K562 (cell line): ENCODE results near the gene AKIRIN1. TPM values are rescaled to one million over a fixed set of nuclear protein-coding genes. Genes with fewer than 3 reads are reported as not detected.

Experiments
- CAMTA2 ChIP-seq: fragments of 250-450 bp; sonication (Bioruptor Pico); conservative IDR thresholded peaks from 2 replicates; pipeline ENCODE4 v1.5.1; 2022
- ESRRB ChIP-seq: fragments of 250-450 bp; sonication (Bioruptor Pico); IDR thresholded peaks from 2 replicates; pipeline ENCODE4 v1.5.0; 2020; ENCODE audit warnings: mild to moderate bottlenecking, moderate library complexity, borderline replicate concordance
- HLTF ChIP-seq: fragments of 450-650 bp; IDR thresholded peaks from 2 replicates; pipeline ENCODE4 v1.6.1; 2016
- ILK ChIP-seq: fragments of 450-650 bp; IDR thresholded peaks from 2 replicates; pipeline ENCODE4 v1.6.1; 2016; ENCODE audit warnings: missing genetic modification characterization, low read depth, mild to moderate bottlenecking, missing compliant biosample characterization, moderate library complexity, borderline replicate concordance
- KDM4B ChIP-seq, 2 experiments: fragments of 450-650 bp in 1 of 2; sonication (generic) in 1 of 2; IDR thresholded peaks; 2 replicates each; pipeline ENCODE4 v1.6.1; 2016 to 2017; ENCODE audit warnings: borderline replicate concordance in 2 of 2, antibody characterized with exemption in 1 of 2, low read depth in 1 of 2, mild to moderate bottlenecking in 1 of 2
- NCOA2 ChIP-seq, 2 experiments: fragments of 450-650 bp; IDR thresholded peaks; 2 replicates each; pipeline ENCODE4 v1.6.1; 2018; ENCODE audit warnings: mild to moderate bottlenecking in 2 of 2, moderate library complexity in 1 of 2; ENCODE audit not compliant: partially characterized antibody in 2 of 2
- PCBP2 ChIP-seq: fragments of 200-400 bp; formaldehyde crosslinking; IDR thresholded peaks from 2 replicates; pipeline ENCODE4 v1.6.1; 2018; ENCODE audit warnings: low read length, low read depth, mild to moderate bottlenecking, moderate library complexity; ENCODE audit not compliant: poor library complexity, severe bottlenecking
- PHTF2 ChIP-seq: fragments of 250-450 bp; sonication (Bioruptor Pico); IDR thresholded peaks from 2 replicates; pipeline ENCODE4 v1.5.0; 2021; ENCODE audit warnings: mild to moderate bottlenecking
- SLC30A9 ChIP-seq: fragments of 250-450 bp; sonication (Bioruptor Pico); IDR thresholded peaks from 2 replicates; pipeline ENCODE4 v1.8.0; 2022; ENCODE audit warnings: mild to moderate bottlenecking, moderate library complexity
- SP1 ChIP-seq: sonication (generic); formaldehyde crosslinking; IDR thresholded peaks from 2 replicates; pipeline ENCODE4 v1.8.1; 2022; ENCODE audit warnings: mild to moderate bottlenecking, missing genetic modification reagents
- ZBTB11 ChIP-seq, 3 experiments: fragments of 200-800 bp in 1 of 3; fragments of 250-450 bp in 1 of 3; fragments of 450-650 bp in 1 of 3; sonication (Bioruptor Pico) in 1 of 3; sonication (Bioruptor generic) in 1 of 3; formaldehyde crosslinking in 1 of 3; IDR thresholded peaks; 2 replicates each; pipeline versions ENCODE4 v1.6.1 to v1.8.0; 2016 to 2022; ENCODE audit warnings: mild to moderate bottlenecking in 2 of 3, missing genetic modification characterization in 2 of 3, missing compliant biosample characterization in 1 of 3, moderate library complexity in 1 of 3
- ZNF239 ChIP-seq: fragments of 250-450 bp; sonication (Bioruptor Pico); IDR thresholded peaks from 2 replicates; pipeline ENCODE4 v1.4.0; 2020; ENCODE audit warnings: mild to moderate bottlenecking
- ZSCAN29 ChIP-seq: fragments of 450-650 bp; IDR thresholded peaks from 2 replicates; pipeline ENCODE4 v1.6.1; 2017
- polyA plus RNA-seq, 8 experiments: library from polyadenylated mRNA; depleted of rRNA in 4 of 8; stranded (reverse) in 5 of 8; unstranded in 3 of 8; fragments of >200 nt; fragmentation: Nextera tagmentation in 2 of 8; fragmentation: Illumina TruSeq in 1 of 8; extraction: Ambion mirVana in 2 of 8; extraction: Trizol in 1 of 8; gene quantifications; 2 replicates each; pipeline versions ENCODE4 v1.2.1 to v1.2.3, GENCODE V29; 2011 to 2014; ENCODE audit warnings: inconsistent platforms in 1 of 8, missing spikeins in 1 of 8
- total RNA-seq, 7 experiments: library from RNA; depleted of rRNA in 6 of 7; stranded (reverse); fragments of >200 nt in 6 of 7; fragmentation: Illumina TruSeq in 2 of 7; extraction: Trizol in 2 of 7; gene quantifications; 2 replicates each; pipeline versions ENCODE4 v1.2.1 to v1.2.3, GENCODE V29; 2011 to 2021; ENCODE audit warnings: low replicate concordance in 1 of 7
- TF ChIP-seq, protein P1 (sequence below): fragments of 450-650 bp; IDR thresholded peaks from 2 replicates; pipeline ENCODE4 v1.6.1; 2016; ENCODE audit warnings: low read depth, mild to moderate bottlenecking, moderate library complexity
- TF ChIP-seq, protein P2 (sequence below): fragments of 450-650 bp; IDR thresholded peaks from 2 replicates; pipeline ENCODE4 v1.6.1; 2016; ENCODE audit warnings: low read depth

Gene AKIRIN1
- total and polyA plus RNA-seq, 9 of the 15 experiments (the other 6 are each of a cell fraction or from before 2014, with no cell fraction given): 11.5 to 139 (median 83.4) TPM

DNA sequence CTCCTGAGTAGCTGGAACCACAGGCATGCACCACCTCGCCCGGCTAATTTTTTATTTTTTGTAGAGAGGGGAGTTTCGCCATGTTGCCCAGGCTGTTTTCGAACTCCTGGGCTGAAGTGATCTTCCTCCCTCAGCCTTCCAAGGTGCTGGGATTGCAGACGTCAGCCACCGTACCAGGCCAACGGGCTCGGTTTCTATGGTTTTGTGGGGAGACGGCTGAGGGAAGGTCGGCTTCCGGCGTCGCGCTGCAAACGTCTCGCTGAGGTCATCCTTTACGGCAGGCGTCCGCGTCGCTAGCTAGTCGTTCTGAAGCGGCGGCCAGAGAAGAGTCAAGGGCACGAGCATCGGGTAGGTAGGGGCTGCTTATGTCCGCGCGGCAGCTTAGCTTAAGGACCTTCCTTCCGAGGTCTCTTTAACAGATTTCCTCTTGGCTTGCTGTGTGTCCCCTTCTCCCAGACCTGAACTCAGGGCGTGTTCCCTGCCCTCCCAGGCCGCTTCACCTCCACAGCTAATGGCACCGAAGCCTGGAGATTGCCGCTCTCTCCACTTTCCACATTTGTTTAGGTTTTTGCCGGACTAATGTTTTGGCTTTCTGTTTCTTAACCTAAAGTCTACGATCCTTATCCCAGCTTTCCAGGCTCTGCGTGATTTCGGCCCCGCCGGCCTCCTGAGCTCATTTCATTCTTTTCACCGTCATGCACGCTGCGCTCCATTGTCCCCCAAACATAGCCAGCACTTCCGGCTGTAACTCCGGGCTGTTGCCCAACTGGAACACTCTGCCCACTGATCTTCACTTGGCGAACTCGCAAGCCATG lies 35.2 kb downstream of the AKIRIN1 start, which contains the start of gene NDUFS5 (continued):
- TF ChIP-seq SLC30A9: no peak
- no peak for TF ChIP-seq NCOA2 (IDR thresholded peaks at IDR 0.05; ENCODE audit: partially characterized antibody in 2 of 2)
- TF ChIP-seq SP1: 0 out of 2 replicates have a peak, but pooled peaks have one; percentile 23
- no peak for TF ChIP-seq ESRRB (CRISPR knock-in tag)
- no peak; a peak in 1 of 6 replicates for TF ChIP-seq ZBTB11 (CRISPR knock-in tag; IDR thresholded peaks at IDR 0.05)
- TF ChIP-seq, protein P1, sequence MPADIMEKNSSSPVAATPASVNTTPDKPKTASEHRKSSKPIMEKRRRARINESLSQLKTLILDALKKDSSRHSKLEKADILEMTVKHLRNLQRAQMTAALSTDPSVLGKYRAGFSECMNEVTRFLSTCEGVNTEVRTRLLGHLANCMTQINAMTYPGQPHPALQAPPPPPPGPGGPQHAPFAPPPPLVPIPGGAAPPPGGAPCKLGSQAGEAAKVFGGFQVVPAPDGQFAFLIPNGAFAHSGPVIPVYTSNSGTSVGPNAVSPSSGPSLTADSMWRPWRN: 0 out of 2 replicates have a peak, but pooled peaks have one; percentile 12
- TF ChIP-seq, protein P2, sequence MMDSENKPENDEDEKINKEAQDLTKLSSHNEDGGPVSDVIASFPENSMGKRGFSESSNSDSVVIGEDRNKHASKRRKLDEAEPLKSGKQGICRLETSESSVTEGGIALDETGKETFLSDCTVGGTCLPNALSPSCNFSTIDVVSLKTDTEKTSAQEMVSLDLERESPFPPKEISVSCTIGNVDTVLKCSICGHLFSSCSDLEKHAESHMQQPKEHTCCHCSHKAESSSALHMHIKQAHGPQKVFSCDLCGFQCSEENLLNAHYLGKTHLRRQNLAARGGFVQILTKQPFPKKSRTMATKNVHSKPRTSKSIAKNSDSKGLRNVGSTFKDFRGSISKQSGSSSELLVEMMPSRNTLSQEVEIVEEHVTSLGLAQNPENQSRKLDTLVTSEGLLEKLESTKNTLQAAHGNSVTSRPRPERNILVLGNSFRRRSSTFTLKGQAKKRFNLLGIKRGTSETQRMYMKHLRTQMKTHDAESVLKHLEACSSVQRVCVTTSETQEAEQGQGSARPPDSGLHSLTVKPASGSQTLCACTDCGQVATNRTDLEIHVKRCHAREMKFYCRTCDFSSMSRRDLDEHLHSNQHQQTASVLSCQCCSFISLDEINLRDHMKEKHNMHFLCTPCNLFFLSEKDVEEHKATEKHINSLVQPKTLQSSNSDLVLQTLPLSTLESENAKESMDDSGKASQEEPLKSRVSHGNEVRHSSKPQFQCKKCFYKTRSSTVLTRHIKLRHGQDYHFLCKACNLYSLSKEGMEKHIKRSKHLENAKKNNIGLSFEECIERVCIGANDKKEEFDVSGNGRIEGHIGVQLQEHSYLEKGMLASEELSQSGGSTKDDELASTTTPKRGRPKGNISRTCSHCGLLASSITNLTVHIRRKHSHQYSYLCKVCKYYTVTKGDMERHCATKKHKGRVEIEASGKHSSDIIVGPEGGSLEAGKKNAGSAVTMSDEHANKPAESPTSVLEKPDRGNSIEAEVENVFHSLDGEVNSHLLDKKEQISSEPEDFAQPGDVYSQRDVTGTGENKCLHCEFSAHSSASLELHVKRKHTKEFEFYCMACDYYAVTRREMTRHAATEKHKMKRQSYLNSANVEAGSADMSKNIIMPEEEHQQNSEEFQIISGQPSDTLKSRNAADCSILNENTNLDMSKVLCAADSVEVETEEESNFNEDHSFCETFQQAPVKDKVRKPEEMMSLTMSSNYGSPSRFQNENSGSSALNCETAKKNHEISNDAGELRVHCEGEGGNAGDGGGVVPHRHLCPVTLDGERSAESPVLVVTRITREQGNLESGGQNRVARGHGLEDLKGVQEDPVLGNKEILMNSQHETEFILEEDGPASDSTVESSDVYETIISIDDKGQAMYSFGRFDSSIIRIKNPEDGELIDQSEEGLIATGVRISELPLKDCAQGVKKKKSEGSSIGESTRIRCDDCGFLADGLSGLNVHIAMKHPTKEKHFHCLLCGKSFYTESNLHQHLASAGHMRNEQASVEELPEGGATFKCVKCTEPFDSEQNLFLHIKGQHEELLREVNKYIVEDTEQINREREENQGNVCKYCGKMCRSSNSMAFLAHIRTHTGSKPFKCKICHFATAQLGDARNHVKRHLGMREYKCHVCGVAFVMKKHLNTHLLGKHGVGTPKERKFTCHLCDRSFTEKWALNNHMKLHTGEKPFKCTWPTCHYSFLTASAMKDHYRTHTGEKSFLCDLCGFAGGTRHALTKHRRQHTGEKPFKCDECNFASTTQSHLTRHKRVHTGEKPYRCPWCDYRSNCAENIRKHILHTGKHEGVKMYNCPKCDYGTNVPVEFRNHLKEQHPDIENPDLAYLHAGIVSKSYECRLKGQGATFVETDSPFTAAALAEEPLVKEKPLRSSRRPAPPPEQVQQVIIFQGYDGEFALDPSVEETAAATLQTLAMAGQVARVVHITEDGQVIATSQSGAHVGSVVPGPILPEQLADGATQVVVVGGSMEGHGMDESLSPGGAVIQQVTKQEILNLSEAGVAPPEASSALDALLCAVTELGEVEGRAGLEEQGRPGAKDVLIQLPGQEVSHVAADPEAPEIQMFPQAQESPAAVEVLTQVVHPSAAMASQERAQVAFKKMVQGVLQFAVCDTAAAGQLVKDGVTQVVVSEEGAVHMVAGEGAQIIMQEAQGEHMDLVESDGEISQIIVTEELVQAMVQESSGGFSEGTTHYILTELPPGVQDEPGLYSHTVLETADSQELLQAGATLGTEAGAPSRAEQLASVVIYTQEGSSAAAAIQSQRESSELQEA: peak; percentile 78
- TF ChIP-seq ZSCAN29: no peak
- TF ChIP-seq CAMTA2: no peak
- TF ChIP-seq ILK (tag): no peak
- no peak for TF ChIP-seq ZNF239 (CRISPR knock-in tag)
- TF ChIP-seq HLTF: no peak; the same call in 1 of the 2 replicates
- no peak for TF ChIP-seq KDM4B (IDR thresholded peaks at IDR 0.05; ENCODE audit: borderline replicate concordance in 2 of 2, low read depth in 1 of 2)
- no peak for TF ChIP-seq PCBP2
- no peak for TF ChIP-seq PHTF2 (CRISPR knock-in tag)
